ENCODE data around the gene UBE2F.
"Not testable (repeated sequence)": the region's sequence is repeated elsewhere in the genome, so short reads cannot be mapped to it uniquely, and the experiment has no call there.

UBE2F gene

DNA sequence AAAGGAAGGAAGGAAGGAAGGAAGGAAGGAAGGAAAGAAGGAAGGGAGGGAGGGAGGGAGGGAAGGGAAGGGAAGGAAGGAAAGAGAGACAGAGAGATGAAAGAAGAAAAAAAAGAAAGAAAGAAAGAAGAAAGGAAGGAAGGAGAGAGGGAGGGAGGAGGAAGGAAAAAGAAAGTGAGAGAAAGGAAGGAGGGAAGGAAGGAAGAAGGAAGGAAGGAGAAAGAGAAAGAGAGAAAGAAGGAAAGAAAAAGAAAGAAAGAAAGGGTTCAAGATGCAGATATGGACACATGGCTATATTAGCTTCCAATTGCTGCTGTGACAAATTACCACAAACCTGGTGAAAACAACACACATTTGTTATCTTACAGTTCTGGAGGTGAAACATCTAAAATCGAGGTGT is 20.4 kb upstream of the UBE2F start:
- DNase-seq: no peak

- not testable (repeated sequence) for DNase-seq
These were observed 15.5 kb upstream of the UBE2F start for GRCh38 chr2:237951354-237951753.

GRCh38 chr2:237951878-237952277 is 14.9 kb upstream of the UBE2F start:
- no peak for DNase-seq

DNA sequence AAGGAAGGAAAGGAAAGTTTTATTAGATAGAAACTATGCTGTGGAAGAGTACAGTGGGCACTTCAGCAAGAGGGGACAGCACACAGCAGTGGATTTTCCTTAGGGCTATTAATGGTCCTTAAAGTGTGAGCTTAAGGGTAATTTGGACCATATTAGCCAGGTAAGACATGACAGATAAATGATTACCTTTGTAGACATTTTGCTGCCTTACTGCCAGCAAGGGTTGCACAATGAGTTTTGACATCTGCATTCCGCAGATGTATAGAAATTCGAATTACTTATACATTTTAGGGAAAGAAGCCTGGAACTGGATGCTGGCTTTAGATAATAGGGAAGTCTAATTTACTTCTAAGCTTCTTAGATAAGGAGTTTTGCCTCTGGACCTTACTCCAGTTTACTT is 14.0 kb upstream of the UBE2F start:
- no peak for DNase-seq

DNA sequence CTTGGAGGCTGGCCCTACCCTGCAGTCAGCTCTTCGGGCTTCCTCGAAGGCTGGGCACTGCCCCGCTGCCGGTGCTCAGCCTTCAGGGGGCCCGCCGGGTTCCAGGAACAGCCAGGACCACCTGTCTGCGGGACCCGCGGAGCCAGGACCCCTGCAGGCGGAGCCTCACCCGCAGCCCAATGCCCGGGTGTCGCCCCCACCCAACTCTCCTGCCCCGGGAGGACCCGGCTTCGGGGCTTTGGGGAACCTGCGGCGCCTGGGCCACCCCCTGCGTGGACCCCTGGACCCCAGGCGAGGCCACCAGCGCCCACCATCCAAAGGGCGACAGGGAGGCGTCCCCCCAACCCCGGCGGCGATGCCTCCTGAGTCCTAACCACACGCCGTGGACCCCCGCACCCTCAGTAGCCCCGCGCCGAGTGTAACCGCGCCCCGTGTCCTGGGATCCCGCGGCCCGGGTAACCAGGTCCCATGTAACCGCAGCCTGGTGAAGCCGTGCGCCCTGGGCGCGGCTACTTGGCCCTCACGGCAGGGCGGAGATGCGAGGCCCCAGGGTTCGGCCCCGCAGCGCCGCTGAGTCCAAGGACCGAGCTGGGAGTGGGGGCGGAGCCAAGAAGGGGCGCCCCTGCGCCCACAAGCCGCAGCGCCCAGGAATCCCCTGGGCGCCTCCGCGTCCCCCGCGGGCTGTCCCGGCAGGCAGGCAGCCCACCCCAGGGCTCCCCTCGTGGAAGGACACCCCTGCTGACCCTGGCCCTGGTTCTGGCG is 11.0 kb upstream of the UBE2F start:
- no peak for DNase-seq

DNA sequence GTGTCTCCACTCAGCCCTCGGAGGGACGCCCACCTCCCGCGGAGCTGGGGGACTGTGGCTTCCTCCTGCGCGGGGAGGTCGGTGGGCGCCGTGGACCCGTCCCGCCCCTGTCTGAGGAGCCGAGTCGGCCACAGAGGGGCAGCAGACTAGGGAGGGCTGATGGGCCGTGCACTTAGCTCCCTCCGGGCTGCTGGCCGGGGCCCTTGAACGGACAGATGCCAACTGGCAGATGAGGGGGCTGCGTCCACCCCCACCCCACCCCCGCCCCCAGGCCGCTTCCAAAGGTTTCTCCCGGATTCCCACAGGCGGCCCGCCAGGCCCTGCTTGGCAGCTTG is 10.4 kb upstream of the UBE2F start:
- DNase-seq: no peak

- DNase-seq: no peak
These were observed 5.2 kb upstream of the UBE2F start for GRCh38 chr2:237961637-237962036.

- no peak for DNase-seq
These were observed 4.3 kb upstream of the UBE2F start for GRCh38 chr2:237962432-237963084.

DNA sequence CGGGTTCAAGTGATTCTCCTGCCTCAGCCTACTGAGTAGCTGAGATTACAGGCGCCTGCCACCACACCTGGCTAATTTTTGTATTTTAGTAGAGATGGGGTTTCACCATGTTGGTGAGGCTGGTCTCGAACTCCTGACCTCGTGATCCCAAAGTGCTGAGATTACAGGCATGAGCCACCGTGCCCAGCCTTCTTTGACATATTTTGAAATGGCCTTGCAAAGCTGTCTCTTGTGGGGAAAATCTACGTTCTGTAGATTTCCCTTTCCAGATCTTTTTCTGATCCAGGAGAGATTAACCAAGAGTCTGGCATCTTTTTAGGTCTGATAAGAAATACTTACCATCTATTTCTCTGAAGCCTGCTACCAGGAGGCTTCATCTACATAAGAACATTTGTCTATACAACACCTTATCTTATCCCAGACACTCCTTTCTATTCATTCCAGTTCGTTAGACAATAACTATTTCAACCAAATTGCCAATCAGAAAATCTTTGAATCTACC is 3.3 kb upstream of the UBE2F start:
- not testable (repeated sequence) for DNase-seq

GRCh38 chr2:237964194-237964577 is 2.6 kb upstream of the UBE2F start:
- no peak for DNase-seq

DNA sequence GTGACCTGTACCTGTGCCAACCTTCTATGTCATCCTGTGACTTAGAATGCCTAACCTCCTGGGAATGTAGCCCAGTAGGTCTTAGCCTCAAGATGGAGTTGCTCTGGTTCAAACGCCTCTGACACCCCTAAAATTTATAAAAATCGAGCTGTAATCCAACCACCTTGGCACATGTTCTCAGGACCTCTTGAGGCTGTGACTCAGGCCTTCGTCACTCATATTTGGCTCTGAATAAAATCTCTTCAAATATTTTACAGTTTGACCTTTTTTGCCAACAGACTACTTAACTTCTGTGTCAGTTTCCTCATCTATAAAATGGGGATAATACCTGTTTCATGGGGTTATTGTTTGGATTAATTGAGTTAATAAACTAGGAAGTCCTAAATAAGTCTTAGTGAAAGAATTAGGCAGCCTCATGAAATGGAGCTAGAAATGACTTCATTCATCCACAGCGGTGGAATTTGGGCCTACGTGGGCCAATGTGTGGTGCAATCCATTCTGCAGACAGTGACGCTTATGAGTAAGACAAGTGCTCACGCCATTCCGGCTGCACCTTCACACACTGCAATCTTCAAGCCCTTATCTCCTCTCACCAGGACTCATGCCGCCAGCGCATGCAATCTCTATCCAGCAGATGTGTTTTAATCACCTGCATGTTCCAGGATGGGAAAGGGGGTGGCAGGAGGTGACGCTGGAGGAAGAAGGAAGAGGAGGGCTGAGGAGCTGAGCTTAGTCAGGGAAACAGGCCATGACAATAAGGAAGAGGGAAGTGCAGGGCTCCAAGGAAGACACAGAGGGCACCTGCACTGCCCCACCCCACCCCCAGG is 2.0 kb upstream of the UBE2F start:
- no peak for DNase-seq

DNA sequence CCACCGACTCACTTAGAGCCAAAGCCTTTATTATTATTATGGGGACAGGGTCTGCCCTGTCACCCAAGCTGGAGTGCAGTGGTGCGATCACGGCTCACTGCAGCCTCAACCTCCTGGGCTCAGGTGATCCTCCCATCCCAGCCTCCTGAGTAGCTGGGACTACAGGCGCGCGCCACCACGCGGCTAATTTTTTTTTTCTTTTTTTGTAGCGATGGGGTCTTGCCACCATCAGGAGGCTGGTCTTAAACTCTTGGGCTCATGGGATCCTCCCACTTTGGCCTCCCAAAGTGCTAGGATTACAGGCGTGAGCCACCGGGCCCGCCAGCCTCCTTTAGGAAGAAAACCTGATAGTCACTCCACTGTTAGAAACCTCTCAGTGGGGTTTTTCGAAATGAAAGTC is 970 bp upstream of the UBE2F start:
- not testable (repeated sequence) for DNase-seq

DNA sequence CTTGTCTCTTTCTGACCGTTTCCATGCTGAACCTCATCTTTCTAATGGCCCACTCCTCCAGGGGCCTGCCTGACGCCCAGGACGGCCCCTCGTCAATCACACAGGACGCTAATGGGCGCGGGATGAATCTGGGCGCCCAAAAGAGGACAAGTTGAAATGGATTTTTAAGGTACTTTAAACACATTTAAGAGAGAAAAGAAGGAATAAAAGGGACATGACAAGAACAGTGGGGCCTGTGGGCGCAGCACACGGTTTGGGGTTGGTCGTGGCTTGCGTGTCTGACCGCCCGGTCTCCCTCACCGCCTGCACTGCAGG is 607 bp upstream of the UBE2F start:
- DNase-seq: no peak

GRCh38 chr2:237967463-237967951 is 693 bp downstream of the UBE2F start:
- DNase-seq: peak; percentile 18 to 28

DNA sequence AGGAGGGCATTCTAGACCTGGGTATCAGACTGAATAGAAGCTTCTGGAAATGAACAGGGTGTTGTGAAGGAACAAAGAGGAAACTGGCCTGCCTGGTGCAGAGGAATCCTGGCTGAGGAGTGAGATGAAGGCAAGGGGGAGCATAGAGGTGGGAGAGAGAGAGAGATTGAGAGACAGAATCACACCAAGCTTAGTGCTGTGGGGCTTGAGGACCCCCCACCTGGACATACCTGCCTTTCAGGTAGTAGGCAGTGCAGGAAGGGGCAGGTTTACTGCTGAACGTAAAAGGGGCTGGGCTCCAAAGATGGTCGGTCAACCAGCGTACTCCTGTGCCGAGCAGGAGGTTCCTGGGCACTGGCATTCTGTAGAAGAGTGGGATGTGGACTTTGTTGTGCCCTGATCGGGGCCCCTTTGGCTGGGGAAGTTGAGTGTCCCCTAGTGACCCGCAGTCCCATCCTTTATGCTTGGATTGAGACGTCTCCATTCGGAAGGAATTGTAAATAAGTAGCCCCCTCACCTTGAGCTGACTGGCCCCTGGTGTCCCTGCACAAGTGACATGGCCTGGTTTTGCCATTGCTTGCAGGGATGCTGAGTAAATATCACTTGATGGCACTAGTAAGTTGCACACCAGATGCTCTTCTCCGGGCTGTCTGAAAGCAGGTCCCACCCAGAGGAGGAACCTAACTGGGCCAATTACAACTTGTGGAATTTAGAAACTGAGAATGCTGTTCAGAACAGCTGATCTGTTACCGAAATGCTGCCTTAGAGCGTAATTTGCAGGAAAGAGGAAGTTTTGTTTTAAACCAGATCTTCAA is 1.4 kb downstream of the UBE2F start:
- DNase-seq: peak; percentile 43 to 46

DNA sequence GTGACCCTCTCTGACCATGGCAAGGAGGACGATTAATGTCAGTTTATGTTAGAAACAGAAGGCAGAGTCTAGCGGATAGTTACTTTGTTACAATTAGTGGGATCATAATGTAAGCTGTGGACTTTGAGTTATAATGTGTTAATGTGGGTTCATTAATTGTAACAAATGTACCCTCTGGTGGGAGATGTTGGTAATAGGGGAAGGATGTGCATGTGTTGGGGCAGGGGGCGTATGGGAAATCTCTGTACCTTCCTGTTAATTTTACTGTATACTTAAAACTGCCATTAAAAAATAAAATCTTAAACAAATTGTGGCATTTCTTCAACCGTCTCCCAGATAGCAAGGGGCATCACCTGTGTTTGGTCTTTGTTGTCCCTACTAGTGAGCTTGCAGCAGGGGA is 4.8 kb downstream of the UBE2F start:
- DNase-seq: no peak

- DNase-seq: no peak
These were observed 5.4 kb downstream of the UBE2F start for GRCh38 chr2:237972211-237972610.

GRCh38 chr2:237972936-237973335 is 6.1 kb downstream of the UBE2F start:
- DNase-seq: no peak

GRCh38 chr2:237977380-237977779 is 10.6 kb downstream of the UBE2F start:
- DNase-seq: no peak

DNA sequence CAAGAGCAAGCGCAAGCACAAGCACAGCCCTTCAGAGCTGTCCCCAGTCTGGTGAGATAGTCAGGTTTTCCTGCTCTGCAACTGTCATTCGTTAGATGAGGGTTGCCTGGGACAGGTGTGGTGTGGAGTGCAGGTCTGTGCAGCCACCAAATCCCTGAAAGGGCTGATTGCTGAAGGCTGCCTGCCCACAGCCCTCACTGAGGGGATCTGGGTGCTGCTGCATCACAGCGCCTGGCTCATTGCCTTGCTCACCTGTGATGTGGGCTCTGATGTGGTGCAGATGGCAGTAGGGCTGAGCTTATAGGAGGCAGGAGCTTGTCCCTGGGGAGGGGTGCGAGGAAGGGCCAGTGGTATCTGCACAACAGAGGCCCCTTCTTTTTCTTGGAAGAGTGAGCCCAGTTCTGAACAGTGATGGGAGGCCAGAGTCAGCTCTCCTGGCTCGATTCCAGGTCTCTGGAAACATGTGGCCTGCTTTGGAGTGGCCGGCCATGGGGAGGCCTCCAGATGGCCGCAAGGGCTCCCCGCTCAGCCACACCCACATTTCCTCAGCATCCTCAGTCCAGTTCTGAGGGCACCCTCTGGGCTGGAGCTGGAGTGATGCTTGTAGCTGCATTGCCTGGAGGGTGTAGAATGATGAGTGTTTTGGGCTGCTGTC is 11.4 kb downstream of the UBE2F start:
- DNase-seq: no peak

GRCh38 chr2:237979331-237979730 is 12.5 kb downstream of the UBE2F start:
- no peak for DNase-seq

DNA sequence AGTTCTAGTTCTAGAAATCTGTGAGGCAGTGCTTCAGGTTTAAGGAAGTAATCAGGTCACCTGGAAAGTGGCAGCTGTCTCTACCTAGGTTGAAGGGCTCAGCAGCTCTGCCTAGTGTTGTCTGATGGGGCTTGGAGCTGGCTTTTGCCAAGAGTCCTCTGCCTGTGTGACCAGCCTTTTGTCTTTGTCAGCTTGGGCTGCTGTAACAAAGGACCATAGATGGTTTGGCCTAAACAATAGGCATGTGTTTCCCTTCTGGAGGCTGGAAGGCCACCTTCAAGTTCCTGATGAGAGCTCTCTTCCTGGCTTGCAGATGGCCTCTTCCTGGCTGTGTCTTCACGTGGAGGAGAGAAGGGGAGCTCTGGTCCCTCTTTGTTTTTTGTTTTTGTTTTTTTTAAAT is 13.3 kb downstream of the UBE2F start:
- no peak for DNase-seq
